ENCODE measurements around the gene ERICH6B. TPM values are rescaled to one million over a fixed set of nuclear protein-coding genes. Genes with fewer than 3 reads are reported as not detected.
A peak's percentile ranks its signal among the peaks of the same experiment; 100 is the strongest.

ERICH6B gene
- total RNA-seq, 8 experiments from 2014 or later, result 0.56 to 2.5 (median 0.92) TPM; not detected in 1

DNA sequence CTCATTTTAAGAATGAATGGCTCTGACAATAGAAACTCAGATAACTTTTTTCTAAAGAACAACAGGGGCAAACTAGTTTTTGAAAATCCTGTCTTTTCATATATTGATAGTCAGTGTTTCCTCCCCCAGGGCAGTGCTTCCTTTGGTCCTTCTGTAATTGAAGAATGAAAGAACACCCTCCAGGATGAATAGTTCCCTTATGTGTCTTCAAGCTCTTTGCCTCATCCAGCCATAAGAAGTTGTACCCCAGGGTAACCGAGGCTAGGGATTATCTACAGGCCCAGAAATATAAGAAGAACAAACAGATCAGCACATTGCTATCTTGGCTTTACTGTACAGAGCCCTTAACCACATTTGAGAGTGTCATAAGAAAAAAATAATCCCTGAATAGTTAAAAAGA, 12.1 kb upstream of the ERICH6B start:
- WGBS, 10 experiments, result 0 to 100% (median 57%) methylated on average over 1 of the region's 1 CpG; no CpG with 5 or more reads in 2 of the 10 experiments
- in situ Hi-C loops (cut with MboI; ENCODE audit: low pct_unique_long_range_greater_than_20kb in 2 of 9, low sequenced_read_pairs in 9 of 9, unreplicated experiment in 9 of 9), result no loop called here
- ATAC-seq (replicated peaks in 6 of 8), result no peak

DNA sequence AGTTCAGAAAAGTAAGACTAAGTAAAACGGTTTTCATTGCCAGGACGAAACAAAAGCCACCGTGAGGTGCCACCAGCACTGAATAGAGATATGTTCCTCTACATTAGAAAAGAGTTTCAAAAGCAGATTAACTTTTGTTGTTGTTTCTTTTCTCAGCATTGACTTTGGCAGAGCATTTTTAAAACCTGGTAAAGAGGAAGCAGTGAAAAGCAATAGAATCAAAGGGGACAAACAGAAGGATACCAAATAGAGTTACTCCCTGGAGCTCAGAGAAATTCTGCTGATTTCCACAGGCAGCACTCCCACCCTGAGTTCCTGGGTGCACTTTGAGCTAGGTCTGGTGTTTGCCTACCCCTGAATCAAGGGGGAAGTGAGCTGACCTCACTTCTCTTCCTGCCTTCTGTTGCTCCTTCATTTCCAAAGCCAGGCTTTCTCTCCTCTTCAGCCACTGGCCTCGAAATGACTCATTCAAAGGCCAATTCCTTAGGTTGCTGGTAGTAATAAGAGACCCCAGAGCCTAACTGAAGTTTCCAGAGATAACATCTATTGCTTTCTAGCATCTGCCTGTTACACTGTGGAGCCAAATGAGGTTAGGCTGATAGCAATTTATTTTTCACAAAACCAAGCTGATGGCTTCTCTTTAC, 11.3 kb upstream of the ERICH6B start:
- peaks cover 6 to 28% of the 10 kb centered on the region in 2 donors for H3K4me1 ChIP-seq (replicated peaks in 1 of 2)
- WGBS, 10 experiments, result 11 to 63% (median 39%) methylated on average over 1 to 4 of the region's 4 CpGs
- ATAC-seq (replicated peaks in 6 of 8), result peak in 1 of 8 experiments; percentile 43
- no peak overlapping the region for H3K27ac ChIP-seq
- no peak overlapping the region for H3K4me3 ChIP-seq
- in situ Hi-C loops (cut with MboI; ENCODE audit: low pct_unique_long_range_greater_than_20kb in 2 of 9, low sequenced_read_pairs in 9 of 9, unreplicated experiment in 9 of 9), result no loop called here

More for the DNA sequence above, 12.1 kb upstream of the ERICH6B start:
- no peak overlapping the region for H3K27ac ChIP-seq
- H3K4me3 ChIP-seq, result no peak overlapping the region
- H3K4me1 ChIP-seq (replicated peaks in 1 of 2), result peaks cover 6 to 28% of the 10 kb centered on the region in 2 donors

DNA sequence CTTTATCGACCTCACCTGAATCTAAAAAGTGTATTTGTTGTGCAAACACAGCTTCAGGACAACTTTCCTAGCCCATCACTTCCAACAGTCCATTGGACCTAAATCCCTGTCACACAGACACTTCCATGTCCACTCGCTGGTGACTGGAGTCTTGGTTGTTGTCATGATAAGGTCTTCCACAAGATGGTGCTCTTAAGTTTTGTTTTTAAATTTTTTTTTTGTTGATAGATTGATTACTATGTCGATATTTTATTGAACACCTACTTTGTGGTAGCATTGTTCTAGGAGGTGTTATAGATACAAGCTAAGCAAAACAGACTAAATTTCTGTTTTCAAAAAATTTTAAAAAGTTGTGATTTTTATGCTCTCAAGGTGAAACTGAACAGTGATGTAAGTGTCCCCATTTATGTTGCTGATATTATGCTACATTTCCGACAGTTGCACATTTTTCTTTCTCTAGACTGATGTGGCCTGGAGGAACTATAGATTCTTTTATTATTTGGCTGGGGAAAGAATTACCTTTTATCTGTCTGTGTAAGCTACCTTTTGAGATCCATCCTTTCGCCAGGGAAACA, 8.1 kb upstream of the ERICH6B start:
- H3K4me3 ChIP-seq, result no peak overlapping the region
- WGBS, 10 experiments, result 20 to 60% (median 43%) methylated on average over 2 to 5 of the region's 5 CpGs; no CpG with 5 or more reads in 1 of the 10 experiments
- H3K4me1 ChIP-seq (replicated peaks in 1 of 2), result peaks cover 6% of the 10 kb centered on the region in 2 donors
- no peak overlapping the region for H3K27ac ChIP-seq
- peak in 2 of 8 experiments; percentile 18 to 29 for ATAC-seq (replicated peaks in 6 of 8)
- in situ Hi-C loops (cut with MboI; ENCODE audit: low pct_unique_long_range_greater_than_20kb in 2 of 9, low sequenced_read_pairs in 9 of 9, unreplicated experiment in 9 of 9), result no loop called here

DNA sequence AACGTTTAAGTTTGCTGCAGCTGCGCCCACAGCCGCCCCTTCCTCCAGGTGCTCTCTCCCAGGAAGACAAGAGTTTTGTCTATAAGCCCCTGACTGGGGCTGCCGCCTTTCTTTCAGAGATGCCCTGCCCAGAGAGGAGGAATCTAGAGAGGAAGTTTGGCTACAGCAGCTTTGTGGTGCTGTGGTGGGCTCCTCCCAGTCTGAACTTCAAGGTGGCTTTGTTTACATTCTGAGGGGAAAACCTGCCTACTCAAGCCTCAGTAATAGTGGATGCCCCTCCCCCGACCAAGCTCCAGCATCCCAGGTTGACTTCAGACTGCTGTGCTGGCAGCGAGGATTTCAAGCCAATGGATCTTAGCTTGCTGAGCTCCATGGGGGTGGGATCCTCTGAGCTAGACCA, 6.4 kb upstream of the ERICH6B start:
- in situ Hi-C loops (cut with MboI; ENCODE audit: low pct_unique_long_range_greater_than_20kb in 2 of 9, low sequenced_read_pairs in 9 of 9, unreplicated experiment in 9 of 9), result no loop called here
- 0 to 50% (median 23%) methylated on average over 1 to 4 of the region's 6 CpGs; no CpG with 5 or more reads in 6 of the 10 experiments for WGBS, 10 experiments
- no peak for ATAC-seq (replicated peaks in 6 of 8)
- Histone ChIP-seq H3K4me3 (no peak overlapping the region), H3K4me1 (replicated peaks in 1 of 2) (peaks cover 0 to 2% of the 10 kb centered on the region in 2 donors), H3K27ac (no peak overlapping the region)

DNA sequence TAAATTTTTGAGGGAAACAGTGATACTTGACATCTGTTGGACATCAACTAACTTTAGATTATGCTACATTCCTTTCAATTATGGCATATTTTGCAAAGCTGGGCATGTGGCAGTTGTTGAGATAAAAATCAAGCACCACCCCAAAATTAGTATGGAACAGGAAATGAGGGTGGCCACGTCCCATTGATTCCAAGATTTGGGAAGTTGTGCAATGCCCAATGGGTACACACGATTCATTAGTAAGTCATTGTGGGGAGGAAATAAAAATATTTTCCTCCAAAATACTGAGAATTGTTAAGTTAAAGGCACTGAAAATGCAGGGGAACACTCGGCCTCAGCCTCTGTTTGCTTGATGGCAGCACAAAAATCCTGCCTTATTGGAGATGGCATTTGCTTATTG, 7.6 kb downstream of the ERICH6B start:
- peaks cover 6 to 14% of the 10 kb centered on the region in 2 donors for H3K4me1 ChIP-seq (replicated peaks in 1 of 2)
- H3K4me3 ChIP-seq, result no peak overlapping the region
- ATAC-seq (replicated peaks in 6 of 8), result peak in 2 of 8 experiments; percentile 28 to 39
- in situ Hi-C loops (cut with MboI; ENCODE audit: low pct_unique_long_range_greater_than_20kb in 2 of 9, low sequenced_read_pairs in 9 of 9, unreplicated experiment in 9 of 9), result no loop called here
- 0 to 100% (median 77%) methylated on average over 1 to 3 of the region's 3 CpGs; no CpG with 5 or more reads in 1 of the 10 experiments for WGBS, 10 experiments
- no peak overlapping the region for H3K27ac ChIP-seq

DNA sequence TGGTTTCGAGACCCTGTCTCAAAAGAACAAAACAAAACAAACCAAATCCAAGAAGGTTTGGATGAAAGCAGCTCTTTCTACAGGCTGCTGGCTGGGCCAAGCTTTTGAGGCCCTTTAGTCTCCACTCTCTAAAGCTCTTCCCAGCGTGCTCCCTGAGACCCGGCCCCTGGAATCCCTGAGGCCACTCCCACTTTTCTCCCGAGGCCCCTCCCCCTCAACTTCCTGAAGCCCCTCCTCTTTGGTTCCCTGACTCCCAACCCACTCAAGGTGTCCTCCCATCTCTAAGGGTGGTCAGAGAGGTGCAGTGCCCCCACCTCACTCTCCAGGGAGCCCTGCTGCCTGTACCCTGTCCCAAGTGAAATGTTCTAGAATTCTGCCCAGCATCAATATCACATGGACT, 10.6 kb downstream of the ERICH6B start:
- H3K4me1 ChIP-seq (replicated peaks in 1 of 2), result peaks cover 0 to 9% of the 10 kb centered on the region in 2 donors
- H3K27ac ChIP-seq, result no peak overlapping the region
- in situ Hi-C loops (cut with MboI; ENCODE audit: low pct_unique_long_range_greater_than_20kb in 2 of 9, low sequenced_read_pairs in 9 of 9, unreplicated experiment in 9 of 9), result no loop called here
- H3K4me3 ChIP-seq, result no peak overlapping the region
- no peak for ATAC-seq (replicated peaks in 6 of 8)
- 33 to 100% (median 60%) methylated on average over 1 to 3 of the region's 4 CpGs; no CpG with 5 or more reads in 6 of the 10 experiments for WGBS, 10 experiments

DNA sequence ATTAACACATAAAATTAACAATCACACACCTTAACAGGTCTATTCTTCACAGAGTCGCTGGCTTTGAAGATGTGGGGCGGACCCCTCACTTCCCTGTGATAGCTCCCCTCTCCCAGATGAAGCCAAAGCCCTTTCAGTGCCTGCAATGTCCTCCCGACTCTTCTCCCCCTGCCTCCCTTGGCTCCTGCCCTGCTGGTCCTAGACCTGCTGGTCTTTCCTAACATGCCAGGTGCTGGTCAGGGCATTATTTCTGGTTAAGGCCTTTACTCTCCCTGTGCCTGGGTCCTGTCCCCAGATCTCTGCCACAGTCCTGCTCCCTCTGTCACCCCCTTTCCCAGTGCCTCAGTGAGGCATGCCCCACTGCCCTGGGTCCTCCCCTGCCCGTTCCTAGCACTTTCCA, 12.2 kb downstream of the ERICH6B start:
- H3K27ac ChIP-seq, result no peak overlapping the region
- peaks cover 0 to 5% of the 10 kb centered on the region in 2 donors for H3K4me1 ChIP-seq (replicated peaks in 1 of 2)
- 13 to 96% (median 59%) methylated on average over 1 to 4 of the region's 4 CpGs; no CpG with 5 or more reads in 6 of the 10 experiments for WGBS, 10 experiments
- in situ Hi-C loops (cut with MboI; ENCODE audit: low pct_unique_long_range_greater_than_20kb in 2 of 9, low sequenced_read_pairs in 9 of 9, unreplicated experiment in 9 of 9), result no loop called here
- ATAC-seq (replicated peaks in 6 of 8), result no peak
- no peak overlapping the region for H3K4me3 ChIP-seq

DNA sequence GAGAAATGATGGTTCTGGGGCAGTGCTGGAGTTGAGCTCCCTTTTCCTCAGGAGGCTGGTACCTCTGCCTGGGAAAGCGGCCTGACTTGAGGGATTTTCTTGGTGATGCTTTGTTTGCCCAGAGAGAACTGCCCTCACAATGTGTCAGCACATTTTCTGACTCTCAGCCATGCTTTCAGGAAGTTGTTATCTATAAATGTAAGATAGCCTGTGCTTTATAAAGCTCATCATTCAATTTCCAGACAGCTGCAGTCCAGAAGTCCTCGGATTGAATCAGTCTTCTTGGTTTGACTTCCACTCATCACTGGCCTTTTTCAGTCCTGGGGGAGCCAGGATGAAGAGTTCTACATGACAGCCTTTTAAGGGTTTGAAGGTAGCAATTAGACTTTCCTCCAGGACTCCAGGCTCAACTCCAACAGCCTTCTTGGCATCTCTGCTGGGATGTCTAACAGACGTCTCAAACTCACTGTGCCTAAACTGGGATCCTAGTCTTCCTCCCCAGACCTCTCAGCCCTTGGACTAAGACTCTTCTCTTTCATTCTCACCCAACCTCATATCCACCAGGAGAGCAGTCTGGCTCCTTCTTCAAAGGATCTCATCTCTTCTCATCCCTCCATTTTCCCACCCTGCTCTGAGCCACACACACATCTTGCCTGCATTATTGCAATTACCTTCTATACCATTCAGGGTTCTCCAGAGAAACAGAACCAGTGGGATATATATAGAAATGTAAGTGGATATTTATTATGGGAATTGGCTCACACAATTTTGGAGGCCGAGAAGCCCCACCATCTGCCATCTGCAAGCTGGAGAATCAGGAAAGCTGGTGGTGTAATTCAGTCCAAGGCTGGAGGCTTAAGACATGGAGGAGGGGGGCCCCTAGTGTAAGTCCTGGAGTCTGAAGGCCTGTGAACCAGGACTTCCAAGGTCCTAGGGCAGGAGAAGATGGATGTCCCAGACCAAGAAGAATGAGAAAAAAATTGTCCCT, 13.1 kb downstream of the ERICH6B start:
- ATAC-seq (replicated peaks in 6 of 8), result no peak
- Histone ChIP-seq H3K4me1 (replicated peaks in 1 of 2) (peaks cover 0 to 5% of the 10 kb centered on the region in 2 donors), H3K4me3 (no peak overlapping the region), H3K27ac (no peak overlapping the region)
- in situ Hi-C loops (cut with MboI; ENCODE audit: low pct_unique_long_range_greater_than_20kb in 2 of 9, low sequenced_read_pairs in 9 of 9, unreplicated experiment in 9 of 9), result no loop called here
- 18 to 89% (median 69%) methylated on average over 1 to 3 of the region's 4 CpGs; no CpG with 5 or more reads in 2 of the 10 experiments for WGBS, 10 experiments

DNA sequence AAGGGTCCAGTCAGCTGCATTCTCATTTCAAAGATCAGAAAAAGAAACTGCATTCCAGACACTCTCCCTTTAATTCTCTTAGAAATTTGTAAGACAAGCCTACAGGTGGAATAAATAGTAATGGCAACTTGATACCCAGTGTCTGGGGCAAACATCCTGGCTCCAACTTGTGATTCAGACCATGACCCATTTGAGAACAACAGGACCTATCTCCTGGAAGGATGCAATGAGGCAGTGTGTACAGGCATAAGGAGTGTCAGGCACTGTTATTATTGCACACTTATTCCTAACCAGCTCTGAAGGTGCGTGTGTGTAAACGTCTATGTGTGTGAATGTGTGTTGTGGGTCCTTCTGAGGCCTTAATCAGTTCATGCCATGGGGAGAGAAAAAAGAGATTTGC, 13.9 kb downstream of the ERICH6B start:
- no peak overlapping the region for H3K27ac ChIP-seq
- no peak for ATAC-seq (replicated peaks in 6 of 8)
- in situ Hi-C loops (cut with MboI; ENCODE audit: low pct_unique_long_range_greater_than_20kb in 2 of 9, low sequenced_read_pairs in 9 of 9, unreplicated experiment in 9 of 9), result no loop called here
- 0 to 94% (median 83%) methylated on average over 1 to 2 of the region's 2 CpGs; no CpG with 5 or more reads in 5 of the 10 experiments for WGBS, 10 experiments
- no peak overlapping the region for H3K4me3 ChIP-seq
- peaks cover 0 to 5% of the 10 kb centered on the region in 2 donors for H3K4me1 ChIP-seq (replicated peaks in 1 of 2)

DNA sequence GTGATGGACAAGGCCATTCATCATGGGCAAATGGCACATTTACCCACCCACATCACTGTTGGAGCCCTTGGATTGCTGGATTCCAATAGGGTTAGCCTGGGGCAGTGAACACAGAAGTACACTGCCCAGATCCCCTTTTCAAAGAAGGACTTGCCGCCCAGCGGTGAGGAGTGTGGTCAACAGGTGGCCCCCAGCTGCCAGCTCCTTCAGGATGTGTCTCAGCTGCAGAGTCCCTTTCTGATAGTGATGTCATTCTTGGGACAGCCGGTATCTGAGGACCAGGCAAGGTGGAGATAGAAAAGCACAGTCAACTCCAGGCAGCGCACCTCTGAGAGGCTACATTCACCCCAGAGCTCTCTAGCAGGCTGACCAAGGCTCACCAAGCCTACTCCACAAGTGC, 16.9 kb downstream of the ERICH6B start:
- no peak for ATAC-seq (replicated peaks in 6 of 8)
- Histone ChIP-seq H3K4me3 (no peak overlapping the region), H3K4me1 (replicated peaks in 1 of 2) (peaks cover 4 to 9% of the 10 kb centered on the region in 2 donors), H3K27ac (no peak overlapping the region)
- in situ Hi-C loops (cut with MboI; ENCODE audit: low pct_unique_long_range_greater_than_20kb in 2 of 9, low sequenced_read_pairs in 9 of 9, unreplicated experiment in 9 of 9), result no loop called here
- 0 to 100% (median 94%) methylated on average over 1 to 3 of the region's 4 CpGs; no CpG with 5 or more reads in 4 of the 10 experiments for WGBS, 10 experiments

DNA sequence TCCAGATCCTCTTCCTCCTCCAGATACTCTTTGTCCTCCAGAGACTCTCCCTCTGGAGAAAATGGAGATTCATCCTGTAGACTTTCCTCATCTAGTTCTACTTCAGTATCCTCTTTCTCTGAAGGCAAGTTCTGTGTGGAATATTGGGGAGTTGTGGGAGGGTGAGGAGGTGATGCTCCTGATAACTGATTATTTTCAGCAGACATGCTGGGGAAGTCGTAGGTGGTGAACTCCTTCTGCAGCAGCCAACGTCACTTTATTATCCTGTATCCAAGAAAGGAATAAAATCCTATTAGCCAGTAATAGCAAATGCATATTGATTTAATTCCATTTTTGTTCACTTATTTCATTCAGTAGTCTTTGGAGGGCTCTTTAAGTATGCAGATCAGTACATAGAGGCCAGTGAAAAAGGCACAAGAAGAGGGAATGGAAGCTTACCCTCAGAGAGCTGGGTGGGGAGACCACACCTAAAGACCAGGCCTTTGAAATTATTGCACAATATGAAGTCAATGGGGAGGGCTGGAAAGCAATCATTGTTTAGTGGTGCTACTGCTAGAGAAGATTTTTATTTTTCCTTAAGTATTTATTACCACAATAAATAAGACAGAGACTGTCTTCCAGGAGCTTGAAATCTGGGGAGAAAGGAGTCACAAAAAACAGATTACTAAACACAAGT, 18.6 kb downstream of the ERICH6B start:
- in situ Hi-C loops (cut with MboI; ENCODE audit: low pct_unique_long_range_greater_than_20kb in 2 of 9, low sequenced_read_pairs in 9 of 9, unreplicated experiment in 9 of 9), result no loop called here
- peaks cover 4% of the 10 kb centered on the region in 2 donors for H3K4me1 ChIP-seq (replicated peaks in 1 of 2)
- WGBS, 10 experiments, result 0 to 80% (median 43%) methylated on average over 1 to 2 of the region's 2 CpGs; no CpG with 5 or more reads in 2 of the 10 experiments
- peak in 1 of 8 experiments; percentile 67 for ATAC-seq (replicated peaks in 6 of 8)
- no peak overlapping the region for H3K27ac ChIP-seq
- no peak overlapping the region for H3K4me3 ChIP-seq

DNA sequence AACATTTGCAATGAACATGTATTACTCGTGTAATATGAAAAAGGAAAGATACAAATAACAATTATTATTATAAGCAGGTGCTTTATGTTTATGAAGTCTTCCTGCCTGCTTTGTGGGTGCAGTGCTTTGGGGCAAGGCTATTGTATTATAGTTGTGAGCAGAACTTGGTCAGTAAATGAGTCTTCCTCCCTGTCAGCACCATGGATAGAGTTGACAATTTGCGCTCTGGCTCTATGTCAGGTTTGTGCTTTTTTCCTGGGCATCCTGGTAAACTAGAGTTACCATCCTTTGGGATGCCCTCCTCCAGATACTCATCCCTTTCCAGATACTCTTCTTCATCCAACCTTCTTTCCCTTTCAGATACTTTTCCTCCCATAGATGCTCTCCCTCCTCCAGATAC, 19.6 kb downstream of the ERICH6B start:
- in situ Hi-C loops (cut with MboI; ENCODE audit: low pct_unique_long_range_greater_than_20kb in 2 of 9, low sequenced_read_pairs in 9 of 9, unreplicated experiment in 9 of 9), result no loop called here
- no peak overlapping the region for H3K27ac ChIP-seq
- H3K4me3 ChIP-seq, result no peak overlapping the region
- ATAC-seq (replicated peaks in 6 of 8), result no peak
- WGBS, 10 experiments, result 0 to 88% (median 50%) methylated on average over 1 to 2 of the region's 2 CpGs; no CpG with 5 or more reads in 1 of the 10 experiments
- H3K4me1 ChIP-seq (replicated peaks in 1 of 2), result peaks cover 4% of the 10 kb centered on the region in 2 donors

Measured in motor neuron (in vitro differentiated cells).